ENCODE results near the gene MAP3K5.
A peak's percentile ranks its signal among the peaks of the same experiment; 100 is the strongest.
"Not testable (repeated sequence)": the region's sequence is repeated elsewhere in the genome, so short reads cannot be mapped to it uniquely, and the experiment has no call there.

The MAP3K5 gene, protein sequence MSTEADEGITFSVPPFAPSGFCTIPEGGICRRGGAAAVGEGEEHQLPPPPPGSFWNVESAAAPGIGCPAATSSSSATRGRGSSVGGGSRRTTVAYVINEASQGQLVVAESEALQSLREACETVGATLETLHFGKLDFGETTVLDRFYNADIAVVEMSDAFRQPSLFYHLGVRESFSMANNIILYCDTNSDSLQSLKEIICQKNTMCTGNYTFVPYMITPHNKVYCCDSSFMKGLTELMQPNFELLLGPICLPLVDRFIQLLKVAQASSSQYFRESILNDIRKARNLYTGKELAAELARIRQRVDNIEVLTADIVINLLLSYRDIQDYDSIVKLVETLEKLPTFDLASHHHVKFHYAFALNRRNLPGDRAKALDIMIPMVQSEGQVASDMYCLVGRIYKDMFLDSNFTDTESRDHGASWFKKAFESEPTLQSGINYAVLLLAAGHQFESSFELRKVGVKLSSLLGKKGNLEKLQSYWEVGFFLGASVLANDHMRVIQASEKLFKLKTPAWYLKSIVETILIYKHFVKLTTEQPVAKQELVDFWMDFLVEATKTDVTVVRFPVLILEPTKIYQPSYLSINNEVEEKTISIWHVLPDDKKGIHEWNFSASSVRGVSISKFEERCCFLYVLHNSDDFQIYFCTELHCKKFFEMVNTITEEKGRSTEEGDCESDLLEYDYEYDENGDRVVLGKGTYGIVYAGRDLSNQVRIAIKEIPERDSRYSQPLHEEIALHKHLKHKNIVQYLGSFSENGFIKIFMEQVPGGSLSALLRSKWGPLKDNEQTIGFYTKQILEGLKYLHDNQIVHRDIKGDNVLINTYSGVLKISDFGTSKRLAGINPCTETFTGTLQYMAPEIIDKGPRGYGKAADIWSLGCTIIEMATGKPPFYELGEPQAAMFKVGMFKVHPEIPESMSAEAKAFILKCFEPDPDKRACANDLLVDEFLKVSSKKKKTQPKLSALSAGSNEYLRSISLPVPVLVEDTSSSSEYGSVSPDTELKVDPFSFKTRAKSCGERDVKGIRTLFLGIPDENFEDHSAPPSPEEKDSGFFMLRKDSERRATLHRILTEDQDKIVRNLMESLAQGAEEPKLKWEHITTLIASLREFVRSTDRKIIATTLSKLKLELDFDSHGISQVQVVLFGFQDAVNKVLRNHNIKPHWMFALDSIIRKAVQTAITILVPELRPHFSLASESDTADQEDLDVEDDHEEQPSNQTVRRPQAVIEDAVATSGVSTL (N-terminal part only)

DNA sequence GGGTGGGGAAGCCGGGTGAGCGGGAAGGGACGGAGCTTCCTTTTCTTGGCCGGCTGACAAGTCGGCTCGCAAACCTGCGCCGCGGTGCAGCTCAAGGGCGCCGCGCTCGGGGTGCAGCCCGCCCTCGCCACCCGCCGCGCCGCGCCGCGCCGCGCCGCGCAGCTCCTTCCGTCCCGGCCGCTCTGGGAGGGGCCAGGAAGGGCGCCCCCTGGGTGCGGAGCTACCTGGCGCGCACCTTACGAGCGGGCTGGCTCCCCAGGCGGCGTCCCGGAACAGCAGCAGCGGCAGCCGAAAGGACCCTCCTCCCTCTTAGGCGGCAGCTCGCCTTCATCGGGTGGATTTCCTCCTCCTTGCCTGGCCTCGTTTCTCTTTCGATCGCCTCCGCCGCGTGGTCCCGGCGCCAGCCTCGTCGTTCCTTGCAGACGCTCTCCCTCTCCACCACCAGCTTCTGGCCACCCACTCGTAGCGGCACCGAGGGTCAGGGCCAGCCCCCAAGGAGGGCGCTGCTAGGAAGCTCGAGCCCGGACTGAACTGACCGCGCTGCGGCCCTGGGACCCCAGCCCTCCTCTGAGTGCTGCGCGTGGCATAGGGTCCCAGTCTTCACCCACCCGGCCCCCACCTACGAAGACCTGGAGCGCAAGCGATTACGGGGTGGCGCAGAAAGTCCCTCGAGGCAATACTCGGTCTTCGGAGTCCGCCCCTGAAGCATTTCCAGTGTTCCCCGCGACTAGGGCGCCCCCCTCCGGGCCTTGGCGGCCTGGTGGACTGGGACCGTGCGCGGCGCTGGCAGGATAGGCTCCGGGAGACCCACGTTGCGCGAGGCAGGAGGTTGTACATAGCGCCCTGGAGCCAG is at the start of gene MAP3K5:
Gene MAP3K5, minus strand, starts transcription at position 68 of the 853 bp plus-strand sequence. CDS start 320 bp downstream, outside the sequence.
- DNase-seq (ENCODE audit: low spot score), result peak; percentile 84

DNA sequence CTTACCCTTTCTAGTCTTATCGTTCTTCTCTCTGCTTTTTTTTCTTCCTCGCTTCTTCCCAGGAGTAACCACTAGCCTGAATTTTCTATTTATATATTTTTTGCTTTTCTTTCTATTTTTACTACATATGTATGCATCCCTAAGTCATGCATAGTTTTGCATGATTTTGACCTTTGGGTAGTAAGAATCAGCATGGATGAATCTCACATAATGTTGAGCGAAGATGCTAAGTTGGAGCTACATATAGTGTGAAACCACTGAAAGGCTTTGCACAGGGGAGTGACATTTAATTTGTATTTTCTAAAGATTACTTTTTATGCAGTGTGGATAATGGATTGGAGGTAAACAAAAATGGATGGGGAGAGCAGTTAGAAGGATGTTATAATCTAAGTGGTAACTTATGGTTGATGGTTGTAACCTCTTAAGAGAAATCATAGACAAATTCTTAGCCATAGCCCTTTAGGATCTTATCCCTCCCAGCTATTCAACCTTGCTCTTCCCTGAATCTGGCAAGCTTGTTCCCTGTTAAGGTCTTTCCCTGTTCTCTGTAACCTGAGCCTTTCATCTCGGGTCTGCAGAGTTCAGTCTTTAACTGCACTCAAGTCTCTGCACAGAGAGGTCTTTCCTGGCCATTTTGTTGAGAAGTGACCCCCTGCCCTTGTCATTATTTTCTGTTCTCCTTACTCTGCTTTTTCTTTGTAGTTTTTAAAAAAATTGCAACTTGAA is 48.2 kb upstream of the MAP3K5 start:
- no peak for DNase-seq (ENCODE audit: low spot score)

DNA sequence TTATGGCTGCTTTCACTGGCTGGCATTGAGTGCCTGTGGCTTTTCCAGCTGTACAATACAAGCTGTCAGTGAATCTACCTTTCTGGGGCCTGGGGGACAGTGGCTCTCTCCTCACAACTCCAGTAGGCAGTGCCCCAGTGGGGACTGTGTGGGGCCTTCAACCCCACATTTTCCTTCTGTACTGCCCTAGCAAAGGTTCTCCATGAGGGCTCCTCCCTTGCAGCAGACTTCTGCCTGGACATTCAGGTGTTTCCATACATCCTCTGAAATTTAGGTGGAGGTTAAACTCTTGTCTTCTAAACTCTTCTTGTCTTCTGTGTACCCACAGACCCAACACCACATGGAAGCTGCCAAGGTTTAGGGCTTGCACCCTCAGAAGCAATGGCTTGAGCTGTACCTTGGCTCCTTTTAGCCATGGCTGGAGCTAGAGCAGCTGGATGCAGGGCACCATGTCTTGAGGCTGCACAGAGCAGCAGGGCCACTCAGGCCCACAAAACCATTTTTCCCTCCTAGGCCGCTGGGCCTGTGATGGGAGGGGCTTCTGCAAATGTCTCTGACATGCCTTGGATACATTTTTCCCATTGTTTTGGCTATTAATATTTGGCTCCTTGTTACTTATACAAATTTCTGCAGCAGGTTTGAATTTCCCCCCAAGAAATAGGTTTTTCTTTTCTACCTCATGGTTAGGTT is 39.7 kb upstream of the MAP3K5 start:
- no peak for DNase-seq (ENCODE audit: low spot score)

DNA sequence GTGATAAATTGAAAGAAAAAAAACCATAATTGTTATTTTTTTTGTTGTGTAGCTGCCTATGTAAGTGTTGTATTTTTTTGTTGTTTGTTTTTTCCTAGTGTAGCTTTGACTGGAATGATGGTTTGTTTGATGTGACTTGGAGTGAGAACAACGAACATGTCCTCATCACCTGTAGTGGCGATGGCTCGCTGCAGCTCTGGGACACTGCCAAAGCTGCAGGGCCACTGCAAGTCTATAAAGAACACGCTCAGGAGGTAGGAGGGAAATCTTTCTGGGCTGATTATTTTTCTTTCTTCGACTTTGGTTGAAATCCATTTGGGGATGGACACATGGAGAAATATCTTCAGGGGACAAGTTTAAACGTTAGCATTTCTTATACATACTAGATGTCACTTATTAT is 33.9 kb upstream of the MAP3K5 start:
- peak; percentile 22 for DNase-seq (ENCODE audit: low spot score)

DNA sequence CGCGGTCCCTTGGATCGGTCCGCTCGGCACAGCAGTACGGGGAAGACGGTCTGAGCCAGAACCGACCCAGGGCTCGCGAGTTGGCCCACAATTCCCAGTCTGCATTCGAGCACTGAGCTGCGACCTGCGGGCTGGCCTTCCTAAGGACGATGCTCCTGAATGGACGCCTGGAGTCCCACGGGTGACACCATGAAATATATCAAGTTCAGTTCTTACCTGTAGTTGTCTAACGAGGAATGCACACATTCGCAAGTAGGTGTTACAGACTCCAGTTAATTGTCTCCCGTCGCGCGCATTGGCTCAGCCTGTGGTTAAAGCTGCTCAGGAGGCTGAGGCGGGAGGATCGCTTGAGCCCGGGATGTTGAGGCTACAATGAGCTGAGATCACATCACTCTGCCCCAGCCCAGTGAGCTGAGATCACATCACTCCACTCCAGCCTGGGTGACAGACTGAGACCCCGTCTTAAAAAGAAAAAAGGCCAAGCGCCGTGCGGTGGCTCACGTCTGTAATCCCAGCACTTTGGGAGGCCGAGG is 30.9 kb upstream of the MAP3K5 start:
- DNase-seq (ENCODE audit: low spot score), result no peak

DNA sequence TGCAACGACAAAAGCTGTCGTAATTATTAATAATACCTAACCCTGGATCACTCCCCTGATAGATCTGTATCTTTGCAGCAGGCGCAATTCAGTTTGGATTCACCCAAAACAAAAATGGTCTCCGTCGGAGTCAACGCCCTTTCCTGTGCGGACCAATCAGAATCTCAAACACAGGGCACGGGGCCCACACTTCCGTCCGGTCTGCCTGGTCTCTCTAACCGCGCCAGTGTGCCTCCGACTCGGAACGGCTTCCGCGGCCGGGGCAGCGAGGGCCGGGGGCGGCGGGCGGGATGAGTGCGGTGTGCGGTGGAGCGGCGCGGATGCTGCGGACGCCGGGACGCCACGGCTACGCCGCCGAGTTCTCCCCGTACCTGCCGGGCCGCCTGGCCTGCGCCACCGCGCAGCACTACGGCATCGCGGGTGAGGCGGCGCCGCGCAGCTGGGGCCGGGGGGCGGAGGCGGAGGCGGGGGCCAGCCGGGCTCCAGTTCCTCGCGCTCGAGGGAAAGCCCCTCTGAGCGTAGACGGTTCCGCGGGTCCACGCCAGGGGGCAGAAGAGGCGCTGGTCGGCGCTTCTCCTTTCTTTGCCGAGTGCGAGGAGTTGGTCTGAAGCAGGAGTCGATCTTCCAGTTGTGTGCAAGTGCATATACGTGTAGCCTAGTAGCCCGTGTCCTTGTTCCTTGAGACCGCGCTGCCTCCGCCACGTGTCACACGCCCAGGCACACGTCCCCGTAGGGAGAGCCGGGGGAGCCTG is 30.3 kb upstream of the MAP3K5 start, which contains the start of gene PEX7:
Gene PEX7, plus strand, starts transcription at position 217 of the 752 bp plus-strand sequence. Its CDS starts 74 bp downstream, at position 291.
- DNase-seq (ENCODE audit: low spot score), result peak; percentile 94

DNA sequence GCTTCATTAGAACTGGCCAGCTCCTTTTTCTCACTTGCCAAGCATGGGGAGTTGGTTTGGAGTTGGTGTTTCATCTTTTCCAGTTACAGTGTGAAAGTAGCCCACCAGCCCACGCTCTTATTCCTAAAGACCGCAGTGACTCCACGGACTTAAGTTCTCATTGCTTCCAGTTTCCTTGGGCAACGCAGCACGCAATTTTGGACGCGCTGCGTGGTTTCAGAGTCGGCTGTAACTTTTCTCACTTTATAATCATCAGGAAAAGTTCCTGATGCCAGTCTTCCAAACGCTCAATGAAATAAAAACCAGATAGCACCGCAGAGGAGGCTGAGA is 29.7 kb upstream of the MAP3K5 start:
- no peak for DNase-seq (ENCODE audit: low spot score)

DNA sequence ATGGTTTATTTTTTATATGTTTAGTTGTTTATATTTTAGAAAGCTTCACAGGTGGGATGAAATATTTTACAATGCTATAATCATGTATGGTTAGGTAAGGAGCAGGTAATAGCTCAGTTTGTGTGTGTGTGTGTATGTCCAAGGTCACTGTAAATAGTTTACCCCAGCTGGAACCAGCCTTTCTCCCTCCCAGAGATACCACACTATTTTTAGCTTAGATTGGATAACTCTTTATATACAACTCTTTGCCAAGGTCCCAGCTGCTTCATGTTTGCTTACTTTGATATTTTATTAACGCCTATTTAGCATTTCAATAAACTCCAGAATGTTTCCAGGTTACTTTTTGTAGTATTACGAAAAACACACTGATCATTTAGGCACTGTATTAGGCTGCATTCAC is 28.3 kb upstream of the MAP3K5 start:
- DNase-seq (ENCODE audit: low spot score), result no peak

DNA sequence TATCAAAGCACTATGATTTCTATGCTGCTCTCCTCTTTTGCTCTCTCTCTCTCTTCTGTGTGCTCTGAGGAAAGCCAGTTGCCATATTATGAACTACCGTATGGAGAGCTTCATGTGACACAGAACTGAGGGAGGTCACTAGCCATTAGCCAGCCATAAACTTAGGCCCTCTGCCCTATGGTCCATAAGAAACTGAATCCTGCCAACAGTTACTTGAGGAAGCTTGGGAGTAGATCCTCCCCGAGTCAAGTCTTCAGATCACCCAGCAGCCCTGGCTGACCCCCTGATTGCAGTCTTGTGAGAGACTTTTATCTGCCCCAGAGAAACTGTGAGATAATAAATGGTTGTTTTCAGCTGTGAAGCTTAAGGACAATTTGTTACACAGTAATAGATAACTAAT is 24.4 kb upstream of the MAP3K5 start:
- no peak for DNase-seq (ENCODE audit: low spot score)

DNA sequence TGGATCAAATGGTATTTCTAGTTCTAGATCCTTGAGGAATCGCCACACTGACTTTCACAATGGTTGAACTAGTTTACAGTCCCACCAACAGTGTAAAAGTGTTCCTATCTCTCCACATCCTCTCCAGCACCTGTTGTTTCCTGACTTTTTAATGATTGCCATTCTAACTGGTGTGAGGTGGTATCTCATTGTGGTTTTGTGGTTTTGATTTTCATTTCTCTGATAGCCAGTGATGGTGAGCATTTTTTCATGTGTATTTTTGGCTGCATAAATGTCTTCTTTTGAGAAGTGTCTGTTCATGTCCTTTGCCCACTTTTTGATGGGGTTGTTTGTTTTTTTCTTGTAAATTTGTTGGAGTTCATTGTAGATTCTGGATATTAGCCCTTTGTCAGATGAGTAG is 23.3 kb upstream of the MAP3K5 start:
- DNase-seq (ENCODE audit: low spot score), result not testable (repeated sequence)

DNA sequence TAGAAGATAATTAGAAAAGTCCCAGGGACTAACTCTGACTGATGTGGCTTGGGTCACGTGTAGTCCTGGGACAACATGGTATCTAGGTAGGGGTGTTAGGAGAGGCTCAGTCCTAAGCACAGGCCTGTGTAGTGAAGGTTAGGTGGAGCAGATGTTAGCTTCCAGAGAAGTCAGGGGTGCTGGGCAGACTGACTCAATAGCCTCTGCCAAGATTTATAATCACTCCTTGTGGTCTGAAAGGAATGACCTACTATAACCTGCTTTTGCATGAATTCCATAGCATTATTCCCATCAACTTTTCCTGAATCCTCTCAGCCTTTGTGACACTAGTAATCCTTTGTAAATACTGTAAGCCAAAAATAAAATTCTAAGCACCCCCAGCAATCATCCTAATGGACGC is 19.9 kb upstream of the MAP3K5 start:
- no peak for DNase-seq (ENCODE audit: low spot score)

DNA sequence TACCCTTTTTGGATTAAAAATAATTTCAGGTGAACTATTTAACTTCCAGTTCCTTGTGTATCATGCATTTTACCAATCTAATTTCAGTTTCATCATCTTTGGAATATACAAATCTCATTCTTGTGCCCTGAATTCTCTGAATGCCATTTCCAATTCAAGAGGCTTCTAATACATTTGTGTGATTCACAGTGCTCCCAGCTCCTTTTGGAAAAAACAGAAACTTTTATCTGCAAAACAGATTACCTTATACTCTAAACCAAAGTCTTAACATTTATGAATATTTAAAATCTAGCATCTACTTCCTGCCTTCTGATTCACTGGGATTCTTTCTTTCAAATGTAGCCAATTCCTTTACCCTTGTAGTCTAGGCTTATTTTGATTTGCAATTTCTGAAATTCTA is 19.0 kb upstream of the MAP3K5 start:
- no peak for DNase-seq (ENCODE audit: low spot score)

DNA sequence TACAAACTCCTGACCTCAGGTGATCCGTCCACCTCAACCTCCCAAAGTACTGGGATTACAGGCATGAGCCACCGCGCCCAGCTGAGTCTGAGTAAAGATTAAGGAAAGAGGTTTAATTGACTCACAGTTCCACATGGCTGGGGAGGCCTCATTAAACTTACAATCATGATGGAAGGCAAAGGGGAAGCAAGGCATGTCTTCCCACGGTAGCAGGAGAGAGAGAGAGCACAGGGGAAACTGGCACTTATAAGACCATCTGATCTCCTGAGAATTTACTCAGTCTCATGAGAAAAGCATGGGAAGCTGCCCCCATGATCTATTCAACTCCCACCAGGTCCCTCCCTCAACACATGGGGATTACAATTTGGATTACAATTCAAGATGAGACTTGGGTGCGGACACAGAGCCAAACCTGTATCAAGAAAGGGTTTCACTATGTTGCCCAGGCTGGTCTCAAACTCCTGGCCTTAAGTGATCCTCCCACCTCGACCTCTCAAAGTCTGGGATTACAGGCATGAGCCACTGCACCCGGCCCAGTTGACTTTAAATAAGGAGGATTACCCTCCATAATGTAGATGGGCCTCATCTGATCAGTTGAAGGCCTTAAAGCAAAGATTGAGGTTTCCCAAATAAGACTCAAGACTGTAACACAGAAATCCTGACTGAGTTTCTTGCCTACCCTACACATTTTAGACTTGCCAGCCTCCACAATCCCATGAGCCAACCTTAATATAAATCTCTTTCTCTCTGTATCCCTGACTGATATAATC is 17.0 kb upstream of the MAP3K5 start:
- DNase-seq (ENCODE audit: low spot score), result no peak

DNA sequence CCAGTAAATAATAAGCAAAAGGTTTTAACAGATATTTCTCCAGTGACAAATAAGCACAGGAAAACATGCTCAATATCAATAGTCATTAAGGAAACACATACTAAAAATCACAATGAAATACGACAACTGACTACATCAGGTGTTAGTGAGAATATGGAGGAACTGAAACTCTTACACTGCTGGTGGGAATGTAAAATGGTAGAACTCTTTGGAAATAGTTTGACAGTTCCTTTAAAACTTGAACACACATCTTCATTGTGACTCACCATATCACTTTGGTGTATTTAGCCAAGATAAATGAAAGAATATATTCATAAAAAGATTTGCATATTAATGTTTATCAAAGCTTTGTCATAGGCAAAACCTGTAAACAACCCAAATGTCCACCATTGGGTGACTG is 11.3 kb upstream of the MAP3K5 start:
- DNase-seq (ENCODE audit: low spot score), result no peak

DNA sequence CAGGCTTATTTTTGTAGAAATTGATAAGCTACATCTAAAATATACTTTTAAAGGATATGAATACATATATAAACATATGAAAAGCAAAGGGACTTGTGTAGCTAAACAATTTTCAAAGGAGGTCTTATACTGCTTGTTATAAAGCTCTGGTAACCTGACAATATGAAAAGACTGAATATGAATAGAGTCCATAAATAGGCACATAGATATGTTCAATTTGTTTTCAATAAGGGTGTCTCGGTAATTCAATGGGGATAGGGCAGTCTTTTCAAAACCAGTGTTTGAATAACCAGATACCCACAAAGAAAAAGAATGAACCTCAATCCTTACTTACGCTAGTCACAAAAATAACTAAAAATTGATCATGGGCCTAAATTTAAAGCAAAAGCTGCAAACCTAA is 9.3 kb upstream of the MAP3K5 start:
- DNase-seq (ENCODE audit: low spot score), result no peak

DNA sequence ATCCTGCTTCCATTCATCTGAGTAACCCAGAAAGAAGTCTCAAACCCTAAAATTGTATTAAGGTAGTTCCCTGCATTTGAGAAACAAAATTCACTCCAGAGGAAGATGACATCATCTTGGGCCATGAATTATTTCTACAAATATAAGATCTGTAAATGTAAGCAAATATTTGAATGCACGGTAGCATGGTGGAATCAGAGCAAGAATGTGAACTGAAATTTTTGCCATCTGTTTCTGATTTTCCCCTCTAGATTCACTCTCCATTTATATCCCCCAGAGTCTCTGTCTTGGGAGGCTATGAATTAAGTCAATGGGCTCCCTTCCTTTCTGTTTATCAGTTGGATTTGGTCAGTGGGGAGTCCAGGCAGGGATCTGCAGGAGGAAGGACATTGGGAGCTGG is 5.8 kb upstream of the MAP3K5 start:
- no peak for DNase-seq (ENCODE audit: low spot score)

DNA sequence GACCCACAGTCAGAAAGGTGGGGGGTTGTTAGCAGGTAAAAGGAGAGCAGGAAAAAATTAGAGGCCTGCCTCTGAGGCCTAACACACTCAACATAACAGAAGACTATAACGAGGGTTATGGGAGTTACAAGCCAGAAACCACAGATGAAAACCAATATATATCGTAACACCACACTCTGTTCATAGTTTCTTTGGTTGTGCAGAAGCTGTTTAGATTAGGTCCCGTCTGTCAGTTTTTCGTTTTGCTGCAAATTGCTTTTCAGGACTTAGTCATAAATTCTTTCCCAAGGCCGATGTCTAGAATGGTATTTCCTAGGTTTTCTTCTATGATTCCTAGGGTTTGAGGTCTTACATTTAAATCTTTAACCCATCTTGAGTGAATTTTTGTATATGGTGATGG is 3.7 kb upstream of the MAP3K5 start:
- no peak for DNase-seq (ENCODE audit: low spot score)

DNA sequence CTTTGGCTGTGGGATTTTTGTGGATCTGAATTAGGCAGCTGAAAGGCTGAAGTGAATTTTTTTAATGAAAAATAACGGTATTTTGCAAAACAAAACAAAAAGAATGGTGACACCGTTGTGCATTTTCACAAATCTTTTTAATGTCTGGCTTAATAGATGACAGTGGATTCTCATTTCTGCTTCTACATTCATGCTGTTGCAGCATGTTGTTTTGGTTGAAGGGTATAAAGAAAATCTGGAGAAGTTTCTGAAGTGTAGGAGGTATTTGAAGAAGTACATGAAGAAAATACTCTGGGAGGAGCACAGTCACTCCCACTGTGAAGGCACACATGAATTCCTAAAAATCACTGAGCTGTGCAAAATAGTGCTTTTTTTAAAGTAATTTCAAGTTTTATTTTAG is 3.1 kb upstream of the MAP3K5 start:
- DNase-seq (ENCODE audit: low spot score), result no peak
